H9 (cell line): ENCODE results near the gene ITPR2. TPM values are rescaled to one million over a fixed set of nuclear protein-coding genes. Genes with fewer than 3 reads are reported as not detected.

Experiments used
- DNase-seq: peaks from one replicate; pipeline ENCODE4 v3.0.0-alpha.2; 2017
- H2AFZ ChIP-seq: one replicate; pipeline ENCODE4 v1.6.1; 2013; ENCODE audit warnings: mild to moderate bottlenecking, low read length, control low read depth, moderate library complexity
- H2AK5ac ChIP-seq: 2 replicates; pipeline ENCODE4 v1.6.1; 2013; ENCODE audit warnings: low read length, control low read depth, mixed read lengths; ENCODE audit not compliant: insufficient read length
- H2BK120ac ChIP-seq: one replicate; pipeline ENCODE4 v1.6.1; 2013; ENCODE audit warnings: low read depth, mild to moderate bottlenecking, low read length, control low read depth, inconsistent platforms; ENCODE audit not compliant: poor library complexity, severe bottlenecking
- H2BK12ac ChIP-seq: 2 replicates; pipeline ENCODE4 v1.6.1; 2013; ENCODE audit warnings: low read length, control low read depth, mixed read lengths, low read depth; ENCODE audit not compliant: insufficient read length
- H2BK15ac ChIP-seq: 2 replicates; pipeline ENCODE4 v1.6.1; 2013; ENCODE audit warnings: low read depth, low read length, control low read depth
- H2BK20ac ChIP-seq: one replicate; pipeline ENCODE4 v1.6.1; 2013; ENCODE audit warnings: low read depth, mild to moderate bottlenecking, low read length, control low read depth, inconsistent platforms; ENCODE audit not compliant: poor library complexity, severe bottlenecking
- H2BK5ac ChIP-seq: 2 replicates; pipeline ENCODE4 v1.6.1; 2013; ENCODE audit warnings: low read length, control low read depth, mixed read lengths; ENCODE audit not compliant: insufficient read length
- H3K14ac ChIP-seq: 2 replicates; pipeline ENCODE4 v1.6.1; 2013; ENCODE audit warnings: low read length, control low read depth; ENCODE audit not compliant: insufficient read depth
- H3K18ac ChIP-seq: 2 replicates; pipeline ENCODE4 v1.6.1; 2013; ENCODE audit warnings: low read depth, mild to moderate bottlenecking, mixed read lengths, low read length, control low read depth; ENCODE audit not compliant: insufficient read length
- H3K23ac ChIP-seq: 2 replicates; pipeline ENCODE4 v1.6.1; 2013; ENCODE audit warnings: low read length, control low read depth, mixed read lengths, low read depth; ENCODE audit not compliant: insufficient read length
- H3K23me2 ChIP-seq: 2 replicates; pipeline ENCODE4 v1.6.1; 2013; ENCODE audit warnings: low read depth, mild to moderate bottlenecking, mixed read lengths, low read length, control low read depth; ENCODE audit not compliant: insufficient read length, poor library complexity, severe bottlenecking
- H3K27ac ChIP-seq: 2 replicates; pipeline ENCODE4 v1.5.1; 2013; ENCODE audit warnings: low read length, control low read depth, mixed read lengths, low read depth; ENCODE audit not compliant: insufficient read length
- H3K27me3 ChIP-seq: 2 replicates; pipeline ENCODE4 v1.6.1; 2013; ENCODE audit warnings: low read length, control low read depth, inconsistent platforms; ENCODE audit not compliant: insufficient read depth
- H3K4ac ChIP-seq: 2 replicates; pipeline ENCODE4 v1.6.1; 2013; ENCODE audit warnings: low read depth, mild to moderate bottlenecking, control low read depth, inconsistent platforms, low read length, moderate library complexity
- H3K4me1 ChIP-seq: 2 replicates; pipeline ENCODE4 v1.6.1; 2013; ENCODE audit warnings: low read length, control low read depth, inconsistent platforms; ENCODE audit not compliant: insufficient read depth
- H3K4me2 ChIP-seq: 2 replicates; pipeline ENCODE4 v1.6.1; 2013; ENCODE audit warnings: low read length, control low read depth, mixed read lengths; ENCODE audit not compliant: insufficient read length, insufficient read depth
- H3K56ac ChIP-seq: 2 replicates; pipeline ENCODE4 v1.6.1; 2013; ENCODE audit warnings: low read depth, mild to moderate bottlenecking, mixed read lengths, low read length, control low read depth; ENCODE audit not compliant: insufficient read length
- H3K79me1 ChIP-seq: 2 replicates; pipeline ENCODE4 v1.6.1; 2013; ENCODE audit warnings: low read depth, mild to moderate bottlenecking, moderate library complexity, low read length, control low read depth, inconsistent platforms; ENCODE audit not compliant: insufficient read depth, poor library complexity, severe bottlenecking
- H3K79me2 ChIP-seq: 2 replicates; pipeline ENCODE4 v1.6.1; 2013; ENCODE audit warnings: low read length, control low read depth, inconsistent platforms; ENCODE audit not compliant: insufficient read depth
- H3K9ac ChIP-seq: 2 replicates; pipeline ENCODE4 v1.6.1; 2013; ENCODE audit warnings: low read length, control low read depth, mixed read lengths; ENCODE audit not compliant: insufficient read length; ENCODE audit errors: extremely low read depth
- H3K9me3 ChIP-seq: one replicate; pipeline ENCODE4 v1.6.1; 2013; ENCODE audit warnings: low read depth, low read length, inconsistent platforms; ENCODE audit not compliant: control insufficient read depth
- H3T11ph ChIP-seq: one replicate; pipeline ENCODE4 v1.6.1; 2013; ENCODE audit warnings: mild to moderate bottlenecking, low read length, control low read depth, inconsistent platforms
- H4K20me1 ChIP-seq: one replicate; pipeline ENCODE4 v1.6.1; 2013; ENCODE audit not compliant: control insufficient read depth, insufficient read length, insufficient read depth
- H4K5ac ChIP-seq: 2 replicates; pipeline ENCODE4 v1.6.1; 2013; ENCODE audit warnings: low read depth, mild to moderate bottlenecking, mixed read lengths, low read length, control low read depth; ENCODE audit not compliant: insufficient read length
- H4K8ac ChIP-seq: replicated peaks from 2 replicates; pipeline ENCODE4 v1.6.1; 2013; ENCODE audit warnings: low read length, control low read depth, mixed read lengths, low read depth; ENCODE audit not compliant: insufficient read length
- H4K91ac ChIP-seq: 2 replicates; pipeline ENCODE4 v1.6.1; 2013; ENCODE audit warnings: low read depth, mild to moderate bottlenecking, moderate library complexity, mixed read lengths, low read length, control low read depth; ENCODE audit not compliant: insufficient read length
- H3K27ac Mint-ChIP-seq, 3 experiments: 2 replicates in 2 of 3; 3 replicates in 1 of 3; pipeline ENCODE4 v1.8.0; 2020 to 2021; ENCODE audit warnings: mixed read lengths in 3 of 3, mild to moderate bottlenecking in 1 of 3, moderate library complexity in 1 of 3
- H3K27me3 Mint-ChIP-seq: 2 replicates; pipeline ENCODE4 v1.8.0; 2021; ENCODE audit warnings: low read depth, mild to moderate bottlenecking, moderate library complexity, mixed read lengths
- H3K36me3 Mint-ChIP-seq, 3 experiments: 2 replicates in 2 of 3; 3 replicates in 1 of 3; pipeline ENCODE4 v1.8.0; 2020 to 2021; ENCODE audit warnings: low read depth in 3 of 3, mixed read lengths in 3 of 3; ENCODE audit not compliant: insufficient read depth in 1 of 3
- H3K4me1 Mint-ChIP-seq, 2 experiments: 2 replicates each; pipeline ENCODE4 v1.8.0; 2020; ENCODE audit warnings: mixed read lengths in 2 of 2
- H3K4me3 Mint-ChIP-seq, 2 experiments: 2 replicates in 1 of 2; 3 replicates in 1 of 2; pipeline ENCODE4 v1.8.0; 2020 to 2021; ENCODE audit warnings: mild to moderate bottlenecking in 2 of 2, mixed read lengths in 2 of 2, moderate library complexity in 1 of 2
- H3K9me3 Mint-ChIP-seq, 2 experiments: 2 replicates in 1 of 2; 3 replicates in 1 of 2; pipeline ENCODE4 v1.8.0; 2020; ENCODE audit warnings: mild to moderate bottlenecking in 2 of 2, mixed read lengths in 2 of 2, moderate library complexity in 1 of 2
- WGBS: extraction: QIAGEN DNeasy Blood & Tissue Kit; methylation state at CpG from one replicate; pipeline ENCODE4 v1.1.7; 2013; ENCODE audit warnings: missing lambda C conversion rate, low lambda C conversion rate, mixed read lengths; ENCODE audit not compliant: insufficient read length; ENCODE audit errors: extremely low coverage; 5-methylcytosine and 5-hydroxymethylcytosine counted together
- total RNA-seq: library from RNA; stranded (reverse); gene quantifications from 2 replicates; pipeline ENCODE4 v1.2.1, GENCODE V29; 2021
- TF ChIP-seq, protein P1 (sequence below): fragments of 200-600 bp; sonication (generic); conservative IDR thresholded peaks from 3 replicates; pipeline ENCODE4 v1.8.0; 2021; ENCODE audit warnings: antibody characterized with exemption, mild to moderate bottlenecking

The ITPR2 gene
- total RNA-seq, 1 experiment from 2014 or later = 14.8 TPM

DNA sequence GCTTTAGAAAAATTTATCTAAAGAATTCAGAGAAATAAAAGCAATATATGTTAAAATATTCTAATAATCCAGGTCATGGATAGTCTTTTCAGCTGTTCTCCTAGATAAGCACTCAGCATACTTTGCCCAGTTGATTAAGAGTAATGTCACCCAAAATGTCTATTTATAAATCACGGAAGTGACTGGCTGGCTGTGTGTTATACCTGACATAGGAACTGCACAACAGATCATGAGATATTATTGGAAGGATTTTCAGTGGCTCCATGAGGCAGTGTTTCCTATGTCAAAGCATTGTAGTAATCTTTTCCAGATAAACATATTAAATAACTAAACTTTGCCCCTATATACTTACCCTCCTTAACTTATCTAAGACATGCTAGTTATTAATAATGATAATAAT lies 128.8 kb downstream of the ITPR2 start:
- no peaks in the 10 kb centered on the region for H4K20me1 ChIP-seq
- H3K4me1 Mint-ChIP-seq = peaks cover 3 to 4% of the 10 kb centered on the region in 2 experiments
- H3K9me3 Mint-ChIP-seq = no peaks in the 10 kb centered on the region
- no peak overlapping the region for H4K5ac ChIP-seq
- H3K4me3 Mint-ChIP-seq = no peak overlapping the region
- DNase-seq = no peak
- H3K4me2 ChIP-seq = no peak overlapping the region
- no peak overlapping the region for H3K9ac ChIP-seq
- no peaks in the 10 kb centered on the region for H3K9me3 ChIP-seq
- peaks cover 4 to 6% (median 6%) of the 10 kb centered on the region in 3 experiments; a peak in 5 of 7 replicates for H3K36me3 Mint-ChIP-seq
- no peak overlapping the region for H3K56ac ChIP-seq
- no peak overlapping the region for H2AK5ac ChIP-seq
- no peak overlapping the region for H3T11ph ChIP-seq
- H2BK5ac ChIP-seq = no peak overlapping the region
- TF ChIP-seq, protein P1, sequence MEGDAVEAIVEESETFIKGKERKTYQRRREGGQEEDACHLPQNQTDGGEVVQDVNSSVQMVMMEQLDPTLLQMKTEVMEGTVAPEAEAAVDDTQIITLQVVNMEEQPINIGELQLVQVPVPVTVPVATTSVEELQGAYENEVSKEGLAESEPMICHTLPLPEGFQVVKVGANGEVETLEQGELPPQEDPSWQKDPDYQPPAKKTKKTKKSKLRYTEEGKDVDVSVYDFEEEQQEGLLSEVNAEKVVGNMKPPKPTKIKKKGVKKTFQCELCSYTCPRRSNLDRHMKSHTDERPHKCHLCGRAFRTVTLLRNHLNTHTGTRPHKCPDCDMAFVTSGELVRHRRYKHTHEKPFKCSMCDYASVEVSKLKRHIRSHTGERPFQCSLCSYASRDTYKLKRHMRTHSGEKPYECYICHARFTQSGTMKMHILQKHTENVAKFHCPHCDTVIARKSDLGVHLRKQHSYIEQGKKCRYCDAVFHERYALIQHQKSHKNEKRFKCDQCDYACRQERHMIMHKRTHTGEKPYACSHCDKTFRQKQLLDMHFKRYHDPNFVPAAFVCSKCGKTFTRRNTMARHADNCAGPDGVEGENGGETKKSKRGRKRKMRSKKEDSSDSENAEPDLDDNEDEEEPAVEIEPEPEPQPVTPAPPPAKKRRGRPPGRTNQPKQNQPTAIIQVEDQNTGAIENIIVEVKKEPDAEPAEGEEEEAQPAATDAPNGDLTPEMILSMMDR = no peak
- H3K4me1 ChIP-seq = peaks cover 4% of the 10 kb centered on the region; the same call in 1 of the 2 replicates
- H3K79me2 ChIP-seq = no peaks in the 10 kb centered on the region
- H3K4ac ChIP-seq = no peak overlapping the region
- no peaks in the 10 kb centered on the region for H3K79me1 ChIP-seq
- H2BK20ac ChIP-seq = no peak overlapping the region
- no peak overlapping the region for H4K91ac ChIP-seq
- WGBS = no CpG with 5 or more reads among the region's 1 CpG
- H3K27ac ChIP-seq = no peak overlapping the region
- no peak overlapping the region for H2BK15ac ChIP-seq
- no peak overlapping the region for H3K27ac Mint-ChIP-seq
- no peak overlapping the region for H3K23ac ChIP-seq
- no peak overlapping the region for H4K8ac ChIP-seq
- no peak overlapping the region for H3K18ac ChIP-seq
- H3K23me2 ChIP-seq = no peaks in the 10 kb centered on the region
- H3K27me3 ChIP-seq = no peaks in the 10 kb centered on the region
- H2AFZ ChIP-seq = no peak overlapping the region
- no peaks in the 10 kb centered on the region for H3K27me3 Mint-ChIP-seq
- H2BK120ac ChIP-seq = no peak overlapping the region
- H2BK12ac ChIP-seq = no peak overlapping the region
- H3K14ac ChIP-seq = no peak overlapping the region
